ENCODE data around the gene TFDP2.

DNA sequence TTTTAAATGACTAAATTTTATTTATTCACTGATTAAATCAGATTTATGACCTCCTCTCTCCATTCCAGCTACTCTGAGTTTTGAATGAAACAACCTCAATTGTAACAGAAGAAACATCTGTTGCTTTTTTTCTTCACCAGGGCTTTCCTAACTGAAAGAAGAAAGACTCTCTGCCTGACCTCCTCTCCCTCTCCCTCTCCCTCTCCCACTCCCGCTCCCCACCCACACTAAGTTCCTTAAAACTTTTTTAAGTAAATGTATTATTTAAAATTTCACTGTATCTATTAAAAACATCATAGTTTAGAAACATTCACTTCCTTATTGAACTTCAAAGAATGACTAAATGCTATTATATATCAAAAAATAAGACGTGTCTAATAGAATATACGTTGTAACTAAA is 122.0 kb downstream of the TFDP2 start:
- TF ChIP-seq, protein P1, sequence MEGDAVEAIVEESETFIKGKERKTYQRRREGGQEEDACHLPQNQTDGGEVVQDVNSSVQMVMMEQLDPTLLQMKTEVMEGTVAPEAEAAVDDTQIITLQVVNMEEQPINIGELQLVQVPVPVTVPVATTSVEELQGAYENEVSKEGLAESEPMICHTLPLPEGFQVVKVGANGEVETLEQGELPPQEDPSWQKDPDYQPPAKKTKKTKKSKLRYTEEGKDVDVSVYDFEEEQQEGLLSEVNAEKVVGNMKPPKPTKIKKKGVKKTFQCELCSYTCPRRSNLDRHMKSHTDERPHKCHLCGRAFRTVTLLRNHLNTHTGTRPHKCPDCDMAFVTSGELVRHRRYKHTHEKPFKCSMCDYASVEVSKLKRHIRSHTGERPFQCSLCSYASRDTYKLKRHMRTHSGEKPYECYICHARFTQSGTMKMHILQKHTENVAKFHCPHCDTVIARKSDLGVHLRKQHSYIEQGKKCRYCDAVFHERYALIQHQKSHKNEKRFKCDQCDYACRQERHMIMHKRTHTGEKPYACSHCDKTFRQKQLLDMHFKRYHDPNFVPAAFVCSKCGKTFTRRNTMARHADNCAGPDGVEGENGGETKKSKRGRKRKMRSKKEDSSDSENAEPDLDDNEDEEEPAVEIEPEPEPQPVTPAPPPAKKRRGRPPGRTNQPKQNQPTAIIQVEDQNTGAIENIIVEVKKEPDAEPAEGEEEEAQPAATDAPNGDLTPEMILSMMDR (IDR thresholded peaks at IDR 0.05), result no peak
- TF ChIP-seq EZH2phosphoT487 (IDR thresholded peaks at IDR 0.05), result no peak
